ENCODE measurements around the gene RAB13. TPM values are rescaled to one million over a fixed set of nuclear protein-coding genes. Genes with fewer than 3 reads are reported as not detected.

Gene RAB13
- total and polyA plus RNA-seq, 2 of the 4 experiments (the other 2 are of a cell fraction) = 42.3 to 249 TPM

- peaks cover 25% of the 10 kb centered on the region for H3K9me1 ChIP-seq (ENCODE audit: insufficient read depth, low read length)
- H3K4me3 ChIP-seq (ENCODE audit: insufficient read depth, low read depth, low read length) = no peak overlapping the region
- H3K23ac ChIP-seq (ENCODE audit: low read depth, low read length) = peak overlapping the region; percentile 0; the same call in 1 of the 2 replicates
- H3K4me1 ChIP-seq (ENCODE audit: control insufficient read depth, insufficient read depth, low read length) = peaks cover 16% of the 10 kb centered on the region
- H2BK120ac ChIP-seq (ENCODE audit: low read depth, low read length) = no peak overlapping the region
- H2BK15ac ChIP-seq (ENCODE audit: low read depth, low read length) = no peak overlapping the region; the same call in 2 of the 3 replicates
- no peak for DNase-seq
- peak overlapping the region; percentile 12; the same call in 1 of the 2 replicates for H2AK5ac ChIP-seq (ENCODE audit: low read depth, low read length)
- TF ChIP-seq SMC3 (IDR thresholded peaks at IDR 0.05; ENCODE audit: low read depth, low read length) (no peak), USF2 (IDR thresholded peaks at IDR 0.05; ENCODE audit: low read depth, low read length) (no peak), NFE2L2 (IDR thresholded peaks at IDR 0.05; ENCODE audit: low read depth, low read length) (no peak), MAZ (IDR thresholded peaks at IDR 0.05; ENCODE audit: borderline replicate concordance, low read depth, low read length) (no peak), MAFK (IDR thresholded peaks at IDR 0.05; ENCODE audit: low read depth, low read length) (no peak), MXI1 (IDR thresholded peaks at IDR 0.05; ENCODE audit: borderline replicate concordance, low read depth, low read length) (no peak), CTCF (conservative IDR thresholded peaks at IDR 0.05; ENCODE audit: low read depth, low read length) (no peak)
- H3K9ac ChIP-seq (ENCODE audit: low read depth, low read length) = peak overlapping the region; percentile 45
- H2BK20ac ChIP-seq (ENCODE audit: low read depth, low read length) = no peak overlapping the region
- H4K8ac ChIP-seq (ENCODE audit: low read depth in 2 of 2, low read length in 2 of 2) = peak overlapping the region in 1 of 2 experiments; percentile 86; a peak in 2 of 4 replicates
- peaks cover 38% of the 10 kb centered on the region for H4K20me1 ChIP-seq (ENCODE audit: insufficient read depth, low read length)
- dilution Hi-C loops (cut with HindIII; ENCODE audit: low sequenced_read_pairs, unreplicated experiment) = no loop called here
- H4K91ac ChIP-seq (ENCODE audit: insufficient read depth, low read depth, low read length) = no peak overlapping the region
- H3K9me3 ChIP-seq (ENCODE audit: control insufficient read depth, insufficient read depth, low read length) = no peaks in the 10 kb centered on the region
- H2AFZ ChIP-seq (replicated peaks; ENCODE audit: low read length, poor library complexity) = peak overlapping the region; percentile 86
- H3K79me1 ChIP-seq (ENCODE audit: low read depth in 1 of 2, low read length in 2 of 2) = peaks cover 14 to 77% of the 10 kb centered on the region in 2 experiments
- peak overlapping the region; percentile 46 for H2BK5ac ChIP-seq (ENCODE audit: low read depth, low read length, poor library complexity, severe bottlenecking)
- CTCF ChIA-PET = interaction anchor here (1.0 kb wide), 1 partner anchor 9 kb away, joined by 3 read pairs; the partner anchor contains the start of gene CREB3L4
- peak overlapping the region; percentile 71 for H3K4me2 ChIP-seq (ENCODE audit: low read depth, low read length)
- H3K36me3 ChIP-seq (ENCODE audit: control insufficient read depth, insufficient read depth, low read length) = peaks cover 20% of the 10 kb centered on the region
- peak overlapping the region; percentile 81 for H3K4ac ChIP-seq (ENCODE audit: low read depth, low read length)
- H3K14ac ChIP-seq (replicated peaks; ENCODE audit: low read depth, low read length) = peak overlapping the region; percentile 11
- H3K56ac ChIP-seq (ENCODE audit: extremely low read depth, insufficient read depth, low read length) = no peak overlapping the region
- H4K5ac ChIP-seq (ENCODE audit: low read depth, low read length) = peak overlapping the region; percentile 46; the same call in 1 of the 2 replicates
- POLR2A ChIA-PET (ENCODE audit: unreplicated experiment) = interaction anchor here (1.3 kb wide), 1 partner anchor 32 kb away, joined by 3 read pairs; the partner anchor contains the start of gene RPS27
- in situ Hi-C loops (cut with MboI; ENCODE audit: low sequenced_read_pairs) = loop anchor here (25.0 kb wide), 1 partner anchor 422 kb away; the partner anchor contains the start of genes S100A3, S100A4, S100A5 and S100A6
- no peak overlapping the region for H3K18ac ChIP-seq (ENCODE audit: low read depth, low read length)
- no peak for ATAC-seq (ENCODE audit: low read depth)
- WGBS, 2 experiments (ENCODE audit: extremely low coverage in 2 of 2, insufficient read length in 1 of 2) = no CpG with 5 or more reads among the region's 4 CpGs
- H3K27me3 ChIP-seq (ENCODE audit: control insufficient read depth, insufficient read depth, low read length) = no peaks in the 10 kb centered on the region
- H3K27ac ChIP-seq (ENCODE audit: insufficient read depth, low read length) = peak overlapping the region; percentile 57; the same call in 1 of the 2 replicates
- peak overlapping the region; percentile 6 for H2AK9ac ChIP-seq (replicated peaks; ENCODE audit: low read depth, low read length, poor library complexity)
- intact Hi-C loops (cut with micrococcal nuclease) = no loop called here
- no TSS peak for BruUV-seq (replicated peaks)
These were observed 27.2 kb downstream of the RAB13 start for GRCh38 chr1:153958961-153959260.
